SIG-M5 (cell line): Measurements from ENCODE around the gene TAF11L2.
"Not testable (repeated sequence)": the region's sequence is repeated elsewhere in the genome, so short reads cannot be mapped to it uniquely, and the experiment has no call there.

Experiments
- DNase-seq: peaks from one replicate; lab custom pipeline; 2025; lab: John Stamatoyannopoulos, UW

Gene TAF11L2

GRCh38 chr5:17497931-17498330 lies at the start of gene TAF11L2:
TSS of gene TAF11L2 (plus strand) at chr5:17498231.
- not testable (repeated sequence) for DNase-seq

- no peak for DNase-seq
Measured at GRCh38 chr5:17448877-17449276, 49.2 kb upstream of the TAF11L2 start.

GRCh38 chr5:17452936-17453335 lies 45.1 kb upstream of the TAF11L2 start:
- DNase-seq: no peak

GRCh38 chr5:17455942-17456341 lies 42.1 kb upstream of the TAF11L2 start:
- no peak for DNase-seq

GRCh38 chr5:17461793-17462192 lies 36.2 kb upstream of the TAF11L2 start:
- DNase-seq: no peak

- no peak for DNase-seq
Measured at GRCh38 chr5:17463653-17464052, 34.4 kb upstream of the TAF11L2 start.

GRCh38 chr5:17470064-17470463 lies 28.0 kb upstream of the TAF11L2 start:
- DNase-seq: no peak

GRCh38 chr5:17475064-17475463 lies 23.0 kb upstream of the TAF11L2 start:
- not testable (repeated sequence) for DNase-seq

DNA sequence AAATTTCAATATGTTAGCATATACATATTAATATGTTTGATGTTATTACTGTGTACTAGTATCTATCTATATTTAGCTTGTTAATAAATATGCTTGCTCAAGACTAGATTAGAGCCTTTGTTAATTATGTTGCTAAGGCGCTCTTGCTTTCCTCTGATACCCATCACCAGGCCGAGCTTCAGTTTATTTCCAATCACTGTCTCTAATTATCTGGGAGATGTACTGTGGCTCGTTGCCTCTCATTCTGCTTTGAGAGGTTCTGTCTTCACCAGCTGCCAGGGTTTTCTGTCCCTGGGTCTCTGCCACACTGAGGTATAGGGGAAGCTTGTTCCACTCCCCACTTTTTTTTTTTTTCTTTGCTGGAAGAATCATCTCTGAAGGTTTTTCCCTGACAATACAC lies 21.0 kb upstream of the TAF11L2 start:
- DNase-seq: no peak

DNA sequence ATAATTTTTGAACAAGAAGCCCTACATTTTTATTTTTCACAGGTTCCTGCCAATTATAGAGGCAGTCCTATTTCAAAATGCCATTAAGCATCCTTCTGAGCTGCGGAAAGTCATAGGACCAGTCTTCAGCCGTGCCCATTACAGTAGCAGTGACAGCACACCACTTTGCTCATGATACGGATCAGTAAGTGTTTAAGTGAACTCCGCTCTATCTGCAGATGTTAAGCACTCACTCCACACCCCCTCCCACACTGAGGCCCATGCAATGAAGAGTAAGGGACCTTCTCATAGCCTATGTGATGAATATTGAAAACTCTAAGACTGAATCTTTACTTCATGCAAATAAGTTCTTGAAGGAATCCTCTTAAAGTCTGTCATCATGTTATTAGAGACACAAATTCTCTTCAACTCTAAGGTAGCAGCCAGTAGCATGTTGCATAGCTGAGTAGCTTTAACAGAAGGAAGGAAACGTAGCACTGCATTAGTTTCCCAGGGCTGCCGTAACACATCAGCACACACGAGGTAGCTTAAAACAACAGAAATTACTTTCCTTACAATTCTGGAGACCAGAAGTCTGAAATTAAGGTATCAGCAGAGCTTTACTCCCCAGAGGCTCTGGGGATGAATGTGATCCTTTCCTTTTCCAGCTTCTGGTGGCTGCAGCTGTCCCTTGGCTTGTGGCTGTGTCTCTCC lies 20.3 kb upstream of the TAF11L2 start:
- no peak for DNase-seq

DNA sequence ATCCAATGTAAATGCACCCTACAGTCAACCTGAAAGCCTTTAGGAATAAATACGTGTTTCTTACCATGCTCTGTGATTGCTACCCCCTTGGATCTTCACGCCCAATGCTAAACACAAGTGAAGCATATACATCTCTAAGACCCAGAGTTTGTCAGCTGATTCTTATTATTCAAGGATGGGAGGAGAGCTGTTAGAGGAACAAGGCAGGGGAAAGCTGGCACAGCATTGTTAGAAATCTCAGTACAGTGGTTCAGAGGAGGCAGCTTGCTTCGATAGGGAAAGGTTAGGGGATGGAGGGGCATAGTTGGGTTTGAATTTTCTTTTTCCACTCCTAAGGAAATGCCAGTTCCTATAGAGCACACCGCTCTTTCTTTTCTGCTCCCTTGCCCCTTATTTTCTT lies 16.7 kb upstream of the TAF11L2 start:
- DNase-seq: no peak

DNA sequence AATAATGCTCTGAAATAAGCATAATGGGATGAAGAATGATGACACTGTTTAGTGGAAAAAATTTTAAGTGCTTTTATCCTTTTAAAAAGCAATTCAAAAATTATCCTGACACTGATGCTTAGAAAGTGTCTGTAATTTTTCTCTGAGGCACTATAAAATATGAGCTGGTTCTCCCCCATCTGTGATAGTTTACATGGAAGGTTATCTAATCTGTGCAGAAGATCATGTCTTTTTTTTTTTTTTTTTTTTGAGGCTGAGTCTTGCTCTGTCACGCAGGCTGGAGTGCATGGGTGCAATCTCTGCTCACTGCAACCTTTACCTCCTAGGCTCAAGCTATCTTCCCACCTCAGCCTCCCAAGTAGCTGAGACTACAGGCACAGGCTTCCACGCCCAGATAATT lies 15.2 kb upstream of the TAF11L2 start:
- no peak for DNase-seq

GRCh38 chr5:17486464-17487173 lies 11.4 kb upstream of the TAF11L2 start:
- DNase-seq: not testable (repeated sequence)

GRCh38 chr5:17487174-17487512 lies 10.9 kb upstream of the TAF11L2 start:
- DNase-seq: no peak

DNA sequence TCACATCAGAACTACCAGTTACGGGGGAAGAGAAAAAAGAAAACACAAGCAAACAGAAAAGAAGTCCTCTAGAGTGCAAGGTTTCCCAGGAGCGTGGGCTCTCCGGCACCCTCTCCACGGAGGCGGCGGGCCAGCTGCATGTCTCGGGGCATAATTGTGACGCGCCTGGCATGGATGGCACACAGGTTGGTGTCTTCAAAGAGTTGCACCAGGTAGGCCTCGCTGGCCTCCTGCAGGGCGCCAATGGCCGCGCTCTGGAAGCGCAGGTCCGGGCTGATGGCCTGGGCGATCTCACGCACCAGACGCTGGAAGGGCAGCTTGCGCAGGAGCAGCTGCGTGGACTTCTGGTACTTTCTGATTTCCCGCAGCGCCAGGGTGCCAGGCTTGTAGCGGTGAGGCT lies 6.8 kb upstream of the TAF11L2 start:
- DNase-seq: not testable (repeated sequence)

GRCh38 chr5:17492770-17493169 lies 5.3 kb upstream of the TAF11L2 start:
- no peak for DNase-seq

DNA sequence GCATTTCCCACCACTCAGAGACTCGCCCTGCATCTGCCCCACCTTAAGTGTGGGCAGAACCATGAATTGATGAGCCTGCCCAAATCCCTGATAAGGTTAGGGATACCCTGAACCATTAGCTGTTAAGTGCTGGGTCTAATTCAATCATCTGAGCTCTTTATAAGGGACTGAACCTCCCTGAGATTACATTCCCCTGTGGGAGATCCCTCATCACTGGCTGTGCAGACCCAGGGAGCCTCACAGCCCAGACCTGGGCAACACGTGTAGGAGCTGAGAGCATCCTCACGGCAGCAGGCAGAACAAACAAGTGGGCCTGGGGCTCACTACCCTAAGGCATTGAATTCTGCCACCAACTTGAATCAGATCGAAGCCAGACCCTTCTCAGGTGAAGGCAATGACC lies 585 bp upstream of the TAF11L2 start:
- DNase-seq: no peak

GRCh38 chr5:17511775-17512325 lies 13.8 kb downstream of the TAF11L2 start:
- no peak for DNase-seq

DNA sequence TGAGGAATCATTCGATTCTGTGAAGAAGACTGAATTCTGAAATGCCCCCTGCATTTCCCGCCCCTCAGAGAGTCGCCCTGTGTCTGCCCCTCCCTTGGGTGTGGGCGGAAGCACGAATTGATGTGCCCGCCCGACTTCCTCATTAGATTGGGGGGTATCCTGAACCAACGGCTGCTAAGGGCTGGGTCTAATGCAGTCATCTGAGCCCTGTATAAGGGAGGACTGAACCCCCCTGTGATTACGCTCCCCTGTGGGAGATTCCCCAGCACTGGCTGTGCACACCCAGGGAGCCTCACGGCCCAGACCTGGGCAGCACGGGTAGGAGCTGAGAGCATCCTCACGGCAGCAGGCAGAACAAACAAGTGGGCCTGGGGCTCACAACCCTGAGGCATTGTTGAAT lies 19.5 kb downstream of the TAF11L2 start:
- not testable (repeated sequence) for DNase-seq

- DNase-seq: not testable (repeated sequence)
Measured at GRCh38 chr5:17518067-17518466, 20.0 kb downstream of the TAF11L2 start, which contains the start of gene TAF11L3. TSS of gene TAF11L3 (plus strand) at chr5:17518367.

GRCh38 chr5:17519508-17519907 lies 21.5 kb downstream of the TAF11L2 start:
- not testable (repeated sequence) for DNase-seq

- DNase-seq: not testable (repeated sequence)
Measured at GRCh38 chr5:17521501-17521900, 23.5 kb downstream of the TAF11L2 start, which contains the start of gene TAF11L4. TSS of gene TAF11L4 (plus strand) at chr5:17521801.

- DNase-seq: not testable (repeated sequence)
Measured at GRCh38 chr5:17524935-17525334, 26.9 kb downstream of the TAF11L2 start, which contains the start of gene TAF11L5. TSS of gene TAF11L5 (plus strand) at chr5:17525235.
